Fibroblast of villous mesenchyme (primary cell): Measurements from ENCODE around the gene SLC25A18. TPM values are rescaled to one million over a fixed set of nuclear protein-coding genes. Genes with fewer than 3 reads are reported as not detected.

Experiments
- DNase-seq: peaks from one replicate; pipeline ENCODE4 v3.0.0-alpha.2; 2010; ENCODE audit warnings: low read depth
- H3K4me3 ChIP-seq: 2 replicates; pipeline ENCODE4 v1.5.1; 2011; ENCODE audit warnings: low read depth, mild to moderate bottlenecking, low read length
- CTCF ChIP-seq: IDR thresholded peaks from 2 replicates; pipeline ENCODE4 v1.5.1; 2012; ENCODE audit warnings: low read depth, mild to moderate bottlenecking, low read length; ENCODE audit not compliant: insufficient read depth
- total RNA-seq: library from RNA; depleted of rRNA; stranded (reverse); fragments of >200 nt; gene quantifications from 2 replicates; pipeline ENCODE4 v1.2.3, GENCODE V29; 2012

Gene SLC25A18
- total RNA-seq, 1 donor = under 0.01 TPM

GRCh38 chr22:17579535-17579981, 16.3 kb downstream of the SLC25A18 start:
- no peak for DNase-seq
- no peak overlapping the region for H3K4me3 ChIP-seq
- no peak for TF ChIP-seq CTCF

- no peak for TF ChIP-seq CTCF
- H3K4me3 ChIP-seq = no peak overlapping the region
- no peak for DNase-seq
Measured at GRCh38 chr22:17580441-17581031, 17.2 kb downstream of the SLC25A18 start.

- no peak for TF ChIP-seq CTCF
Measured at GRCh38 chr22:17581056-17581455, 17.8 kb downstream of the SLC25A18 start.

GRCh38 chr22:17581631-17582030, 18.3 kb downstream of the SLC25A18 start:
- DNase-seq = no peak
- TF ChIP-seq CTCF = no peak
- no peak overlapping the region for H3K4me3 ChIP-seq

More at GRCh38 chr22:17581056-17581455, 17.8 kb downstream of the SLC25A18 start:
- DNase-seq = no peak
- no peak overlapping the region for H3K4me3 ChIP-seq

GRCh38 chr22:17583151-17583550, 19.9 kb downstream of the SLC25A18 start:
- TF ChIP-seq CTCF = no peak
- H3K4me3 ChIP-seq = no peak overlapping the region
- no peak for DNase-seq

GRCh38 chr22:17586831-17587440, 23.6 kb downstream of the SLC25A18 start:
- no peak for DNase-seq
- TF ChIP-seq CTCF = no peak
- no peak overlapping the region for H3K4me3 ChIP-seq

- DNase-seq = no peak
- no peak overlapping the region for H3K4me3 ChIP-seq
- TF ChIP-seq CTCF = no peak
Measured at GRCh38 chr22:17587629-17588028, 24.3 kb downstream of the SLC25A18 start.
